ENCODE results near the gene TMEM187.
A peak's percentile ranks its signal among the peaks of the same experiment; 100 is the strongest.
"Not testable (repeated sequence)": the region's sequence is repeated elsewhere in the genome, so short reads cannot be mapped to it uniquely, and the experiment has no call there.

TMEM187 gene

GRCh38 chrX:153994398-153994797, 21.8 kb downstream of the TMEM187 start:
- H3K27me3 ChIP-seq (ENCODE audit: control insufficient read depth in 1 of 2, insufficient read depth in 2 of 2, low read length in 2 of 2); H3K9me3 ChIP-seq (ENCODE audit: control insufficient read depth in 1 of 2, low read length in 2 of 2); H3K4me3 ChIP-seq (ENCODE audit: low read depth in 1 of 2, low read length in 2 of 2); H3K27ac ChIP-seq (ENCODE audit: low read depth, low read length); H3K9ac ChIP-seq (ENCODE audit: low read depth in 1 of 2, low read length in 2 of 2); H3K4me1 ChIP-seq (ENCODE audit: control insufficient read depth in 1 of 2, insufficient read depth in 2 of 2, low read length in 2 of 2); H3K36me3 ChIP-seq (ENCODE audit: control insufficient read depth in 1 of 2, insufficient read depth in 2 of 2, low read length in 2 of 2): not testable (repeated sequence)

- Histone ChIP-seq H3K9me3 (ENCODE audit: control insufficient read depth in 1 of 2, low read length in 2 of 2) (no peaks in the 10 kb centered on the region), H3K9ac (ENCODE audit: low read depth in 1 of 2, low read length in 2 of 2) (no peak overlapping the region), H3K27me3 (ENCODE audit: control insufficient read depth in 1 of 2, insufficient read depth in 2 of 2, low read length in 2 of 2) (no peaks in the 10 kb centered on the region), H3K27ac (ENCODE audit: low read depth, low read length) (no peak overlapping the region), H3K36me3 (ENCODE audit: control insufficient read depth in 1 of 2, insufficient read depth in 2 of 2, low read length in 2 of 2) (no peaks in the 10 kb centered on the region), H3K4me1 (ENCODE audit: control insufficient read depth in 1 of 2, insufficient read depth in 2 of 2, low read length in 2 of 2) (no peaks in the 10 kb centered on the region), H3K4me3 (ENCODE audit: low read depth in 1 of 2, low read length in 2 of 2) (no peak overlapping the region)
Observed at GRCh38 chrX:153995504-153995903, 22.9 kb downstream of the TMEM187 start.

- Histone ChIP-seq H3K9ac (ENCODE audit: low read depth in 1 of 2, low read length in 2 of 2) (no peak overlapping the region), H3K4me1 (ENCODE audit: control insufficient read depth in 1 of 2, insufficient read depth in 2 of 2, low read length in 2 of 2) (no peaks in the 10 kb centered on the region), H3K36me3 (ENCODE audit: control insufficient read depth in 1 of 2, insufficient read depth in 2 of 2, low read length in 2 of 2) (no peaks in the 10 kb centered on the region), H3K27me3 (ENCODE audit: control insufficient read depth in 1 of 2, insufficient read depth in 2 of 2, low read length in 2 of 2) (no peaks in the 10 kb centered on the region), H3K27ac (ENCODE audit: low read depth, low read length) (no peak overlapping the region), H3K4me3 (ENCODE audit: low read depth in 1 of 2, low read length in 2 of 2) (no peak overlapping the region), H3K9me3 (ENCODE audit: control insufficient read depth in 1 of 2, low read length in 2 of 2) (no peaks in the 10 kb centered on the region)
Observed at GRCh38 chrX:153999359-154000037, 26.9 kb downstream of the TMEM187 start.

- Histone ChIP-seq H3K9me3 (ENCODE audit: control insufficient read depth in 1 of 2, low read length in 2 of 2) (no peaks in the 10 kb centered on the region), H3K4me3 (ENCODE audit: low read depth in 1 of 2, low read length in 2 of 2) (no peak overlapping the region), H3K4me1 (ENCODE audit: control insufficient read depth in 1 of 2, insufficient read depth in 2 of 2, low read length in 2 of 2) (no peaks in the 10 kb centered on the region), H3K9ac (ENCODE audit: low read depth in 1 of 2, low read length in 2 of 2) (no peak overlapping the region), H3K27ac (ENCODE audit: low read depth, low read length) (no peak overlapping the region), H3K36me3 (ENCODE audit: control insufficient read depth in 1 of 2, insufficient read depth in 2 of 2, low read length in 2 of 2) (no peaks in the 10 kb centered on the region), H3K27me3 (ENCODE audit: control insufficient read depth in 1 of 2, insufficient read depth in 2 of 2, low read length in 2 of 2) (no peaks in the 10 kb centered on the region)
Observed at GRCh38 chrX:154000051-154000450, 27.5 kb downstream of the TMEM187 start.

- H3K27ac ChIP-seq (ENCODE audit: low read depth, low read length) = no peak overlapping the region
- H3K36me3 ChIP-seq (ENCODE audit: control insufficient read depth in 1 of 2, insufficient read depth in 2 of 2, low read length in 2 of 2) = no peaks in the 10 kb centered on the region
- no peak overlapping the region for H3K9ac ChIP-seq (ENCODE audit: low read depth in 1 of 2, low read length in 2 of 2)
- no peak overlapping the region for H3K4me3 ChIP-seq (ENCODE audit: low read depth in 1 of 2, low read length in 2 of 2)
- H3K4me1 ChIP-seq (ENCODE audit: control insufficient read depth in 1 of 2, insufficient read depth in 2 of 2, low read length in 2 of 2) = no peaks in the 10 kb centered on the region
- H3K27me3 ChIP-seq (ENCODE audit: control insufficient read depth in 1 of 2, insufficient read depth in 2 of 2, low read length in 2 of 2) = no peaks in the 10 kb centered on the region
- no peaks in the 10 kb centered on the region for H3K9me3 ChIP-seq (ENCODE audit: control insufficient read depth in 1 of 2, low read length in 2 of 2)
Observed at GRCh38 chrX:154002215-154002719, 29.7 kb downstream of the TMEM187 start.

- Histone ChIP-seq H3K4me3 (ENCODE audit: low read depth in 1 of 2, low read length in 2 of 2) (no peak overlapping the region), H3K36me3 (ENCODE audit: control insufficient read depth in 1 of 2, insufficient read depth in 2 of 2, low read length in 2 of 2) (peaks cover 0 to 3% of the 10 kb centered on the region in 2 donors), H3K4me1 (ENCODE audit: control insufficient read depth in 1 of 2, insufficient read depth in 2 of 2, low read length in 2 of 2) (no peaks in the 10 kb centered on the region), H3K9me3 (ENCODE audit: control insufficient read depth in 1 of 2, low read length in 2 of 2) (no peaks in the 10 kb centered on the region), H3K27me3 (ENCODE audit: control insufficient read depth in 1 of 2, insufficient read depth in 2 of 2, low read length in 2 of 2) (no peaks in the 10 kb centered on the region), H3K9ac (ENCODE audit: low read depth in 1 of 2, low read length in 2 of 2) (no peak overlapping the region), H3K27ac (ENCODE audit: low read depth, low read length) (no peak overlapping the region)
Observed at GRCh38 chrX:154004315-154004714, 31.8 kb downstream of the TMEM187 start.

- Histone ChIP-seq H3K4me3 (ENCODE audit: low read depth in 1 of 2, low read length in 2 of 2) (no peak overlapping the region), H3K36me3 (ENCODE audit: control insufficient read depth in 1 of 2, insufficient read depth in 2 of 2, low read length in 2 of 2) (peaks cover 4 to 7% of the 10 kb centered on the region in 2 donors), H3K4me1 (ENCODE audit: control insufficient read depth in 1 of 2, insufficient read depth in 2 of 2, low read length in 2 of 2) (peaks cover 10 to 12% of the 10 kb centered on the region in 2 donors), H3K9me3 (ENCODE audit: control insufficient read depth in 1 of 2, low read length in 2 of 2) (no peaks in the 10 kb centered on the region), H3K27ac (ENCODE audit: low read depth, low read length) (no peak overlapping the region), H3K27me3 (ENCODE audit: control insufficient read depth in 1 of 2, insufficient read depth in 2 of 2, low read length in 2 of 2) (no peaks in the 10 kb centered on the region), H3K9ac (ENCODE audit: low read depth in 1 of 2, low read length in 2 of 2) (no peak overlapping the region)
Observed at GRCh38 chrX:154006947-154007346, 34.4 kb downstream of the TMEM187 start.

- Histone ChIP-seq H3K4me3 (ENCODE audit: low read depth in 1 of 2, low read length in 2 of 2) (no peak overlapping the region), H3K4me1 (ENCODE audit: control insufficient read depth in 1 of 2, insufficient read depth in 2 of 2, low read length in 2 of 2) (peaks cover 10 to 27% of the 10 kb centered on the region in 2 donors), H3K27me3 (ENCODE audit: control insufficient read depth in 1 of 2, insufficient read depth in 2 of 2, low read length in 2 of 2) (no peaks in the 10 kb centered on the region), H3K27ac (ENCODE audit: low read depth, low read length) (no peak overlapping the region), H3K9ac (ENCODE audit: low read depth in 1 of 2, low read length in 2 of 2) (no peak overlapping the region), H3K36me3 (ENCODE audit: control insufficient read depth in 1 of 2, insufficient read depth in 2 of 2, low read length in 2 of 2) (peaks cover 4 to 7% of the 10 kb centered on the region in 2 donors), H3K9me3 (ENCODE audit: control insufficient read depth in 1 of 2, low read length in 2 of 2) (no peaks in the 10 kb centered on the region)
Observed at GRCh38 chrX:154008521-154008920, 36.0 kb downstream of the TMEM187 start.

GRCh38 chrX:154010330-154011087, 38.0 kb downstream of the TMEM187 start:
- Histone ChIP-seq H3K4me3 (ENCODE audit: low read depth in 1 of 2, low read length in 2 of 2) (no peak overlapping the region), H3K36me3 (ENCODE audit: control insufficient read depth in 1 of 2, insufficient read depth in 2 of 2, low read length in 2 of 2) (peaks cover 7 to 11% of the 10 kb centered on the region in 2 donors), H3K27ac (ENCODE audit: low read depth, low read length) (peak overlapping the region; percentile 30), H3K27me3 (ENCODE audit: control insufficient read depth in 1 of 2, insufficient read depth in 2 of 2, low read length in 2 of 2) (no peaks in the 10 kb centered on the region), H3K9ac (ENCODE audit: low read depth in 1 of 2, low read length in 2 of 2) (no peak overlapping the region), H3K9me3 (ENCODE audit: control insufficient read depth in 1 of 2, low read length in 2 of 2) (no peaks in the 10 kb centered on the region), H3K4me1 (ENCODE audit: control insufficient read depth in 1 of 2, insufficient read depth in 2 of 2, low read length in 2 of 2) (peaks cover 10 to 27% of the 10 kb centered on the region in 2 donors)

Data from duodenal mucosa (tissue), 2 donors.